H9 (cell line): ENCODE results near the gene LIPC. TPM values are rescaled to one million over a fixed set of nuclear protein-coding genes. Genes with fewer than 3 reads are reported as not detected.
A peak's percentile ranks its signal among the peaks of the same experiment; 100 is the strongest.

Source experiments
- DNase-seq: peaks from one replicate; pipeline ENCODE4 v3.0.0-alpha.2; 2017
- H2AFZ ChIP-seq: one replicate; pipeline ENCODE4 v1.6.1; 2013; ENCODE audit warnings: mild to moderate bottlenecking, low read length, control low read depth, moderate library complexity
- H2AK5ac ChIP-seq: 2 replicates; pipeline ENCODE4 v1.6.1; 2013; ENCODE audit warnings: low read length, control low read depth, mixed read lengths; ENCODE audit not compliant: insufficient read length
- H2BK120ac ChIP-seq: one replicate; pipeline ENCODE4 v1.6.1; 2013; ENCODE audit warnings: low read depth, mild to moderate bottlenecking, low read length, control low read depth, inconsistent platforms; ENCODE audit not compliant: poor library complexity, severe bottlenecking
- H2BK12ac ChIP-seq: 2 replicates; pipeline ENCODE4 v1.6.1; 2013; ENCODE audit warnings: low read length, control low read depth, mixed read lengths, low read depth; ENCODE audit not compliant: insufficient read length
- H2BK15ac ChIP-seq: 2 replicates; pipeline ENCODE4 v1.6.1; 2013; ENCODE audit warnings: low read depth, low read length, control low read depth
- H2BK20ac ChIP-seq: one replicate; pipeline ENCODE4 v1.6.1; 2013; ENCODE audit warnings: low read depth, mild to moderate bottlenecking, low read length, control low read depth, inconsistent platforms; ENCODE audit not compliant: poor library complexity, severe bottlenecking
- H2BK5ac ChIP-seq: 2 replicates; pipeline ENCODE4 v1.6.1; 2013; ENCODE audit warnings: low read length, control low read depth, mixed read lengths; ENCODE audit not compliant: insufficient read length
- H3K14ac ChIP-seq: 2 replicates; pipeline ENCODE4 v1.6.1; 2013; ENCODE audit warnings: low read length, control low read depth; ENCODE audit not compliant: insufficient read depth
- H3K18ac ChIP-seq: 2 replicates; pipeline ENCODE4 v1.6.1; 2013; ENCODE audit warnings: low read depth, mild to moderate bottlenecking, mixed read lengths, low read length, control low read depth; ENCODE audit not compliant: insufficient read length
- H3K23ac ChIP-seq: 2 replicates; pipeline ENCODE4 v1.6.1; 2013; ENCODE audit warnings: low read length, control low read depth, mixed read lengths, low read depth; ENCODE audit not compliant: insufficient read length
- H3K23me2 ChIP-seq: 2 replicates; pipeline ENCODE4 v1.6.1; 2013; ENCODE audit warnings: low read depth, mild to moderate bottlenecking, mixed read lengths, low read length, control low read depth; ENCODE audit not compliant: insufficient read length, poor library complexity, severe bottlenecking
- H3K27ac ChIP-seq: 2 replicates; pipeline ENCODE4 v1.5.1; 2013; ENCODE audit warnings: low read length, control low read depth, mixed read lengths, low read depth; ENCODE audit not compliant: insufficient read length
- H3K27me3 ChIP-seq: 2 replicates; pipeline ENCODE4 v1.6.1; 2013; ENCODE audit warnings: low read length, control low read depth, inconsistent platforms; ENCODE audit not compliant: insufficient read depth
- H3K4ac ChIP-seq: 2 replicates; pipeline ENCODE4 v1.6.1; 2013; ENCODE audit warnings: low read depth, mild to moderate bottlenecking, control low read depth, inconsistent platforms, low read length, moderate library complexity
- H3K4me1 ChIP-seq: 2 replicates; pipeline ENCODE4 v1.6.1; 2013; ENCODE audit warnings: low read length, control low read depth, inconsistent platforms; ENCODE audit not compliant: insufficient read depth
- H3K4me2 ChIP-seq: 2 replicates; pipeline ENCODE4 v1.6.1; 2013; ENCODE audit warnings: low read length, control low read depth, mixed read lengths; ENCODE audit not compliant: insufficient read length, insufficient read depth
- H3K56ac ChIP-seq: 2 replicates; pipeline ENCODE4 v1.6.1; 2013; ENCODE audit warnings: low read depth, mild to moderate bottlenecking, mixed read lengths, low read length, control low read depth; ENCODE audit not compliant: insufficient read length
- H3K79me1 ChIP-seq: 2 replicates; pipeline ENCODE4 v1.6.1; 2013; ENCODE audit warnings: low read depth, mild to moderate bottlenecking, moderate library complexity, low read length, control low read depth, inconsistent platforms; ENCODE audit not compliant: insufficient read depth, poor library complexity, severe bottlenecking
- H3K79me2 ChIP-seq: 2 replicates; pipeline ENCODE4 v1.6.1; 2013; ENCODE audit warnings: low read length, control low read depth, inconsistent platforms; ENCODE audit not compliant: insufficient read depth
- H3K9ac ChIP-seq: 2 replicates; pipeline ENCODE4 v1.6.1; 2013; ENCODE audit warnings: low read length, control low read depth, mixed read lengths; ENCODE audit not compliant: insufficient read length; ENCODE audit errors: extremely low read depth
- H3K9me3 ChIP-seq: one replicate; pipeline ENCODE4 v1.6.1; 2013; ENCODE audit warnings: low read depth, low read length, inconsistent platforms; ENCODE audit not compliant: control insufficient read depth
- H3T11ph ChIP-seq: one replicate; pipeline ENCODE4 v1.6.1; 2013; ENCODE audit warnings: mild to moderate bottlenecking, low read length, control low read depth, inconsistent platforms
- H4K20me1 ChIP-seq: one replicate; pipeline ENCODE4 v1.6.1; 2013; ENCODE audit not compliant: control insufficient read depth, insufficient read length, insufficient read depth
- H4K5ac ChIP-seq: 2 replicates; pipeline ENCODE4 v1.6.1; 2013; ENCODE audit warnings: low read depth, mild to moderate bottlenecking, mixed read lengths, low read length, control low read depth; ENCODE audit not compliant: insufficient read length
- H4K8ac ChIP-seq: replicated peaks from 2 replicates; pipeline ENCODE4 v1.6.1; 2013; ENCODE audit warnings: low read length, control low read depth, mixed read lengths, low read depth; ENCODE audit not compliant: insufficient read length
- H4K91ac ChIP-seq: 2 replicates; pipeline ENCODE4 v1.6.1; 2013; ENCODE audit warnings: low read depth, mild to moderate bottlenecking, moderate library complexity, mixed read lengths, low read length, control low read depth; ENCODE audit not compliant: insufficient read length
- H3K27ac Mint-ChIP-seq, 3 experiments: 2 replicates in 2 of 3; 3 replicates in 1 of 3; pipeline ENCODE4 v1.8.0; 2020 to 2021; ENCODE audit warnings: mixed read lengths in 3 of 3, mild to moderate bottlenecking in 1 of 3, moderate library complexity in 1 of 3
- H3K27me3 Mint-ChIP-seq: 2 replicates; pipeline ENCODE4 v1.8.0; 2021; ENCODE audit warnings: low read depth, mild to moderate bottlenecking, moderate library complexity, mixed read lengths
- H3K36me3 Mint-ChIP-seq, 3 experiments: 2 replicates in 2 of 3; 3 replicates in 1 of 3; pipeline ENCODE4 v1.8.0; 2020 to 2021; ENCODE audit warnings: low read depth in 3 of 3, mixed read lengths in 3 of 3; ENCODE audit not compliant: insufficient read depth in 1 of 3
- H3K4me1 Mint-ChIP-seq, 2 experiments: 2 replicates each; pipeline ENCODE4 v1.8.0; 2020; ENCODE audit warnings: mixed read lengths in 2 of 2
- H3K4me3 Mint-ChIP-seq, 2 experiments: 2 replicates in 1 of 2; 3 replicates in 1 of 2; pipeline ENCODE4 v1.8.0; 2020 to 2021; ENCODE audit warnings: mild to moderate bottlenecking in 2 of 2, mixed read lengths in 2 of 2, moderate library complexity in 1 of 2
- H3K9me3 Mint-ChIP-seq, 2 experiments: 2 replicates in 1 of 2; 3 replicates in 1 of 2; pipeline ENCODE4 v1.8.0; 2020; ENCODE audit warnings: mild to moderate bottlenecking in 2 of 2, mixed read lengths in 2 of 2, moderate library complexity in 1 of 2
- CTCF ChIP-seq: fragments of 200-600 bp; sonication (generic); conservative IDR thresholded peaks from 3 replicates; pipeline ENCODE4 v1.8.0; 2021; ENCODE audit warnings: antibody characterized with exemption, mild to moderate bottlenecking
- WGBS: extraction: QIAGEN DNeasy Blood & Tissue Kit; methylation state at CpG from one replicate; pipeline ENCODE4 v1.1.7; 2013; ENCODE audit warnings: missing lambda C conversion rate, low lambda C conversion rate, mixed read lengths; ENCODE audit not compliant: insufficient read length; ENCODE audit errors: extremely low coverage; 5-methylcytosine and 5-hydroxymethylcytosine counted together
- total RNA-seq: library from RNA; stranded (reverse); gene quantifications from 2 replicates; pipeline ENCODE4 v1.2.1, GENCODE V29; 2021

The LIPC gene
- total RNA-seq, 1 experiment from 2014 or later: not detected

- Histone ChIP-seq H4K20me1 (no peaks in the 10 kb centered on the region), H3K9me3 (no peaks in the 10 kb centered on the region), H3K79me1 (no peaks in the 10 kb centered on the region), H2AFZ (no peak overlapping the region), H2BK15ac (no peak overlapping the region), H3K79me2 (no peaks in the 10 kb centered on the region), H3K14ac (no peak overlapping the region), H3K27ac (no peak overlapping the region), H3K23me2 (no peaks in the 10 kb centered on the region), H3K23ac (no peak overlapping the region), H3K4ac (no peak overlapping the region), H2AK5ac (no peak overlapping the region), H4K5ac (no peak overlapping the region), H3K56ac (no peak overlapping the region), H2BK20ac (no peak overlapping the region), H3K27me3 (no peaks in the 10 kb centered on the region), H3K4me1 (no peaks in the 10 kb centered on the region), H3K4me2 (no peak overlapping the region), H3K18ac (no peak overlapping the region), H4K8ac (no peak overlapping the region), H3K9ac (no peak overlapping the region), H4K91ac (no peak overlapping the region), H3T11ph (no peak overlapping the region), H2BK12ac (no peak overlapping the region), H2BK5ac (no peak overlapping the region), H2BK120ac (no peak overlapping the region)
- no peaks in the 10 kb centered on the region; a peak in 1 of 5 replicates for H3K9me3 Mint-ChIP-seq
- no peak for DNase-seq
- TF ChIP-seq CTCF: no peak
- WGBS: no CpG with 5 or more reads among the region's 4 CpGs
- no peaks in the 10 kb centered on the region for H3K36me3 Mint-ChIP-seq
- no peak overlapping the region for H3K4me3 Mint-ChIP-seq
- peaks cover 3% of the 10 kb centered on the region for H3K27me3 Mint-ChIP-seq
- 0 out of 7 replicates have a peak overlapping the region, but pooled peaks of 1 of the 3 experiments have one; percentile 16 for H3K27ac Mint-ChIP-seq
- peaks cover 0 to 6% of the 10 kb centered on the region in 2 experiments; a peak in 3 of 4 replicates for H3K4me1 Mint-ChIP-seq
These were observed 74.3 kb downstream of the LIPC start for GRCh38 chr15:58506064-58506490.
